Spleen (tissue), 11 donors: Measurements from ENCODE around the gene RPS6KA2. TPM values are rescaled to one million over a fixed set of nuclear protein-coding genes. Genes with fewer than 3 reads are reported as not detected.
A peak's percentile ranks its signal among the peaks of the same experiment; 100 is the strongest.

Experiments
- DNase-seq: peaks from one replicate; pipeline ENCODE4 v3.0.0-alpha.2; 2020
- H3K27ac ChIP-seq, 8 donors: fragments of 200-600 bp; sonication (generic) in 7 of 8; 1 replicate in 4 of 8; 2 replicates in 4 of 8; pipeline versions ENCODE4 v1.5.0 to v1.8.0; 2016 to 2021; ENCODE audit warnings: inconsistent platforms in 4 of 8, mild to moderate bottlenecking in 4 of 8, moderate library complexity in 1 of 8
- H3K27me3 ChIP-seq, 7 donors: fragments of 200-600 bp; sonication (generic) in 6 of 7; replicated peaks in 1 of 7; 1 replicate in 4 of 7; 2 replicates in 3 of 7; pipeline versions ENCODE4 v1.5.0 to v1.8.0; 2016 to 2021; ENCODE audit warnings: inconsistent platforms in 3 of 7, mild to moderate bottlenecking in 1 of 7
- H3K36me3 ChIP-seq, 6 donors: fragments of 200-600 bp; sonication (generic) in 5 of 6; 1 replicate in 4 of 6; 2 replicates in 2 of 6; pipeline versions ENCODE4 v1.5.0 to v1.8.0; 2016 to 2021; ENCODE audit warnings: inconsistent platforms in 2 of 6
- H3K4me1 ChIP-seq, 6 donors: fragments of 200-600 bp; sonication (generic) in 5 of 6; 1 replicate in 3 of 6; 2 replicates in 3 of 6; pipeline versions ENCODE4 v1.5.0 to v1.8.0; 2016 to 2021; ENCODE audit warnings: inconsistent platforms in 3 of 6
- H3K4me3 ChIP-seq, 8 donors: fragments of 200-600 bp; sonication (generic) in 7 of 8; 1 replicate in 4 of 8; 2 replicates in 4 of 8; pipeline versions ENCODE4 v1.5.0 to v1.8.0; 2016 to 2021; ENCODE audit warnings: inconsistent platforms in 4 of 8, mild to moderate bottlenecking in 4 of 8, moderate library complexity in 2 of 8
- H3K9me3 ChIP-seq, 8 donors: fragments of 200-600 bp; sonication (generic) in 7 of 8; 1 replicate in 4 of 8; 2 replicates in 4 of 8; pipeline versions ENCODE4 v1.5.0 to v1.8.0; 2016 to 2021; ENCODE audit warnings: inconsistent platforms in 4 of 8
- POLR2A ChIP-seq, 3 donors: fragments of 450-650 bp; IDR thresholded peaks; one replicate each; pipeline ENCODE4 v1.5.1; 2017; ENCODE audit warnings: antibody characterized with exemption in 3 of 3, mild to moderate bottlenecking in 1 of 3
- POLR2AphosphoS5 ChIP-seq, 3 donors: sonication (generic); formaldehyde crosslinking; IDR thresholded peaks; one replicate each; pipeline ENCODE4 v1.5.1; 2017; ENCODE audit warnings: antibody characterized with exemption in 3 of 3
- WGBS, 5 donors: extraction: QIAGEN DNeasy Blood & Tissue Kit in 3 of 5; methylation state at CpG; one replicate each; pipeline versions ENCODE4 v1.1.5 to v1.1.7; 2013 to 2018; 5-methylcytosine and 5-hydroxymethylcytosine counted together
- intact Hi-C: fragments of 100-400 bp; cut with DNase I; formaldehyde crosslinking; loops from one replicate; pipeline ENCODE4 v1.15.0; 2023; ENCODE audit warnings: low total_unique reads
- polyA plus RNA-seq, 3 donors: library from polyadenylated mRNA; stranded (reverse); fragments of 200-250 nt; gene quantifications; one replicate each; pipeline ENCODE4 v1.2.1, GENCODE V29; 2013
- total RNA-seq, 7 donors: library from RNA; depleted of rRNA in 3 of 7; stranded (reverse); fragments of >200 nt in 3 of 7; fragmentation: NEBNext Ultra II Directional in 4 of 7; extraction: Animal tissue kit (Norgen Biotek cat#: 25700) in 4 of 7; gene quantifications; one replicate each; pipeline versions ENCODE4 v1.1.0 to v1.2.1, GENCODE V29; 2016 to 2021
- TF ChIP-seq, protein P1 (sequence below), 11 experiments: fragments of 200-600 bp in 7 of 11; fragments of 450-650 bp in 4 of 11; sonication (generic) in 4 of 11; IDR thresholded peaks in 8 of 11; conservative IDR thresholded peaks in 3 of 11; 1 replicate in 7 of 11; 2 replicates in 4 of 11; pipeline versions ENCODE4 v1.4.0 to v1.8.0; 2016 to 2021; ENCODE audit warnings: antibody characterized with exemption in 11 of 11, inconsistent platforms in 4 of 11, mild to moderate bottlenecking in 1 of 11
- donor health status: healthy with polysubstance abuse.
- donor health status: DM: no; HTN: no; CAD: no; lungs with moderate emphysema.
- donor health status: DM: no; HTN: no; CAD: no.
- donor health status: Bipolar disorder and iron deficiency.
- donor health status: healthy.
- donor health status: DM: no; HTN: no; CAD: no.
- donor health status: DM: yes; HTN: yes; CAD: no.

RPS6KA2 gene
- total and polyA plus RNA-seq, 10 donors: 7.6 to 123 (median 58.1) TPM

DNA sequence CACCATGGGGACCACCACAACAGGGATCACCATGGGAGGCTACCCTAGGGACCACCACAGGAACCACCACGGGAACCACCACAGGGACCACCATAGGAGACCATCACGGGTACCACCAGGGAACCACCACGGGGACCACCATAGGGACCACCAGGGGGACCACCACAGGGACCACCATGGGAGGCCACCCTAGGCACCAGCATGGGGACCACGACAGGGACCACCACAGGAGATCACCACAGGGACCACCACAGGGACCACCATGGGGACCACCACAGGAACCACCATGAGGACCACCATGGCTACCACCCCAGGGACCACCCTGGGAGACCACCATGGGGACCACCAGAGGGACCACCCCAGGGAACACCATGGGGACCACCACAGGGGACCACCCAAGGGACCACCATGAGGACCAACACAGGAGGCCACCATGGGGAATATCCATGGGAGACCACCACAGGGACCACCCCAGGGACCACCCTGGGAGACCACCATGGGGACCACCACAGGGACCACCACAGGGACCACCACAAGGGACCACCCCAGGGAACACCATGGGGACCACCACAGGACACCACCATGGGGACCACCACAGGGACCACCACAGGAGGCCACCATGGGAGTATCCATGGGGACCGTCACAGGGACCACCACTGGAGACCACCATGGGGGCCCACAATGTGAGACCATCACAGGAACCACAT, 176.7 kb downstream of the RPS6KA2 start:
- 76 to 85% (median 80%) methylated on average over 5 of the region's 5 CpGs; no CpG with 5 or more reads in 1 of the 5 donors for WGBS, 5 donors

DNA sequence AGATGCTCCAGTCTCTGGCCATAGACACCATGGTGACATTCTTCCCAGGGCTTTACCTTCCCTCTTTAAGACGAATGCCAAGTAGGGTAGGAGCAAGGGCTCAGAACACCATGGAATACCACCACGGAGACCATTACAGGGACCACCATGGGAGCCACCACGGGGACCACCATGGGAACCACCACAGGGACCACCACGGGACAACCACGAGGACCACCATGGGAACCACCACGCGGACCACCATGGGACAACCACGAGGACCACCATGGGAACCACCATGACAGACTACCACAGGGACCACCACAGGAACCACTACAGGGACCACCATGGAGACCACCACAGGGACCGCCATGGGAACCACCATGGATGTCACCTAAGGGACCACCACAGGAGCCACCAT, 177.4 kb downstream of the RPS6KA2 start:
- H3K4me3 ChIP-seq: no peak overlapping the region
- H3K4me1 ChIP-seq: no peaks in the 10 kb centered on the region
- intact Hi-C loops: no loop called here
- WGBS, 5 donors: 82 to 89% (median 86%) methylated on average over 5 to 9 of the region's 9 CpGs
- peaks cover 0 to 61% (median 19%) of the 10 kb centered on the region in 6 donors for H3K36me3 ChIP-seq
- DNase-seq: no peak
- H3K9me3 ChIP-seq: peaks cover 0 to 4% (median 0%) of the 10 kb centered on the region in 8 donors
- TF ChIP-seq, protein P1, sequence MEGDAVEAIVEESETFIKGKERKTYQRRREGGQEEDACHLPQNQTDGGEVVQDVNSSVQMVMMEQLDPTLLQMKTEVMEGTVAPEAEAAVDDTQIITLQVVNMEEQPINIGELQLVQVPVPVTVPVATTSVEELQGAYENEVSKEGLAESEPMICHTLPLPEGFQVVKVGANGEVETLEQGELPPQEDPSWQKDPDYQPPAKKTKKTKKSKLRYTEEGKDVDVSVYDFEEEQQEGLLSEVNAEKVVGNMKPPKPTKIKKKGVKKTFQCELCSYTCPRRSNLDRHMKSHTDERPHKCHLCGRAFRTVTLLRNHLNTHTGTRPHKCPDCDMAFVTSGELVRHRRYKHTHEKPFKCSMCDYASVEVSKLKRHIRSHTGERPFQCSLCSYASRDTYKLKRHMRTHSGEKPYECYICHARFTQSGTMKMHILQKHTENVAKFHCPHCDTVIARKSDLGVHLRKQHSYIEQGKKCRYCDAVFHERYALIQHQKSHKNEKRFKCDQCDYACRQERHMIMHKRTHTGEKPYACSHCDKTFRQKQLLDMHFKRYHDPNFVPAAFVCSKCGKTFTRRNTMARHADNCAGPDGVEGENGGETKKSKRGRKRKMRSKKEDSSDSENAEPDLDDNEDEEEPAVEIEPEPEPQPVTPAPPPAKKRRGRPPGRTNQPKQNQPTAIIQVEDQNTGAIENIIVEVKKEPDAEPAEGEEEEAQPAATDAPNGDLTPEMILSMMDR (IDR thresholded peaks at IDR 0.05 in 8 of 11, conservative IDR thresholded peaks at IDR 0.05 in 3 of 11): no peak
- TF ChIP-seq POLR2AphosphoS5 (IDR thresholded peaks at IDR 0.05): no peak
- TF ChIP-seq POLR2A (IDR thresholded peaks at IDR 0.05): no peak
- no peak overlapping the region for H3K27ac ChIP-seq
- H3K27me3 ChIP-seq: no peaks in the 10 kb centered on the region

More for the DNA sequence above, 176.7 kb downstream of the RPS6KA2 start:
- H3K36me3 ChIP-seq: peaks cover 0 to 59% (median 18%) of the 10 kb centered on the region in 6 donors
- no peak overlapping the region for H3K4me3 ChIP-seq
- H3K4me1 ChIP-seq: no peaks in the 10 kb centered on the region
- intact Hi-C loops: no loop called here
- DNase-seq: no peak
- peaks cover 0 to 4% (median 0%) of the 10 kb centered on the region in 8 donors for H3K9me3 ChIP-seq
- TF ChIP-seq POLR2A (IDR thresholded peaks at IDR 0.05) (no peak), POLR2AphosphoS5 (IDR thresholded peaks at IDR 0.05) (no peak)
- TF ChIP-seq, protein P1 (IDR thresholded peaks at IDR 0.05 in 8 of 11, conservative IDR thresholded peaks at IDR 0.05 in 3 of 11): no peak
- H3K27me3 ChIP-seq: no peaks in the 10 kb centered on the region
- H3K27ac ChIP-seq: no peak overlapping the region

DNA sequence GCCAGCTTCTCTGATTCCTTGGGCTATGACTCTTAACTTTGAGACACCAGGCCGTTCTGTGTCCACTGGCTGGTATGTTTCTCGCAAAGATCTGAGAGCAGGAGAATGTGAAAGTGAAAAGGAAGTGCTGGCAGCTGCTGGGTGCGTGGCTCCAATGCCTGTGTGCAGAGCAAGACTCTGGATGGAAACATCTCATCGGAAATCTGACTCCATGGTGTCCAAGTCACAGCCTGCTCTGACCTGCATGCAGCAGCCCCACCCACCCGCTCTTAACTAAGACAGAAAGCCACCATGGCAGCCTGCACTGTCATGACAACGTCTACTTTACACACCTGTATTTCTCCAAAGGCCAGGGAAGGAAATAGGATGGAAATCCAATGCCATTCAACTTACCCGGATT, 178.0 kb downstream of the RPS6KA2 start:
- Histone ChIP-seq H3K36me3 (peaks cover 0 to 68% (median 21%) of the 10 kb centered on the region in 6 donors), H3K27ac (no peak overlapping the region), H3K4me1 (no peaks in the 10 kb centered on the region), H3K4me3 (no peak overlapping the region), H3K27me3 (no peaks in the 10 kb centered on the region), H3K9me3 (peaks cover 0 to 4% (median 0%) of the 10 kb centered on the region in 8 donors)
- intact Hi-C loops: no loop called here
- 82 to 93% (median 90%) methylated on average over 7 of the region's 7 CpGs for WGBS, 5 donors
- TF ChIP-seq, protein P1 (IDR thresholded peaks at IDR 0.05 in 8 of 11, conservative IDR thresholded peaks at IDR 0.05 in 3 of 11): no peak
- TF ChIP-seq POLR2A (IDR thresholded peaks at IDR 0.05) (no peak), POLR2AphosphoS5 (IDR thresholded peaks at IDR 0.05) (no peak)
- no peak for DNase-seq

DNA sequence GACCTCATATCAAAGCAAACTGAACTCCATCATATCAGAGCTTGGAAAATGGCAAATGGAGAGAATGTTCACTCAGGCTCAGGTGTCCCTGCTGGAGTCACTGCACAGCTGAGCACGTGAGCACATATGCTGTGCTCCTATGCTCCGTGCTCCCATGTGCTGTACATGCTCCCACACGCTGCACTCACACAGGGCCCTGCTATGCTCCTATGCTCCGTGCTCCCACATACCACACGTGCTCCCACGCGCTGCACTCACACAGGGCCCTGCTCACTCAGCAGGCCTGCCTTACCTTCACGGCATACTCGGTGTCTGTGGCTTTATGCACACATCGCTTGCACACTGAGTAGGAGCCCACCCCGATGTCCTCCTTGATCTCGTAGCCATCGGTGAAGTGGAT, 178.6 kb downstream of the RPS6KA2 start:
- DNase-seq: no peak
- Histone ChIP-seq H3K27me3 (no peaks in the 10 kb centered on the region), H3K9me3 (peaks cover 0 to under 1% (median 0%) of the 10 kb centered on the region in 8 donors), H3K36me3 (peaks cover 0 to 74% (median 21%) of the 10 kb centered on the region in 6 donors), H3K4me3 (no peak overlapping the region), H3K4me1 (no peaks in the 10 kb centered on the region), H3K27ac (no peak overlapping the region)
- WGBS, 5 donors: 89 to 91% (median 90%) methylated on average over 13 of the region's 13 CpGs
- intact Hi-C loops: no loop called here
- TF ChIP-seq, protein P1 (IDR thresholded peaks at IDR 0.05 in 8 of 11, conservative IDR thresholded peaks at IDR 0.05 in 3 of 11): no peak
- peak in 1 of 3 donors; percentile 36 for TF ChIP-seq POLR2AphosphoS5 (IDR thresholded peaks at IDR 0.05)
